Right lung (tissue), 5 donors: ENCODE data around the gene ALKBH2. TPM values are rescaled to one million over a fixed set of nuclear protein-coding genes. Genes with fewer than 3 reads are reported as not detected.

Source experiments
- DNase-seq, 2 donors: peaks; one replicate each; pipeline ENCODE4 v3.0.0-alpha.2; 2013
- polyA plus RNA-seq, 5 donors: library from polyadenylated mRNA; unstranded; fragments of 120-200 nt; gene quantifications; one replicate each; pipeline versions ENCODE4 v1.2.1 to v1.2.3, GENCODE V29; 2013; ENCODE audit warnings: inconsistent platforms in 1 of 5, low replicate concordance in 1 of 5; ENCODE audit not compliant: insufficient read length in 5 of 5, insufficient read depth in 1 of 5

The ALKBH2 gene
- polyA plus RNA-seq, 5 donors: 27.1 to 33.3 (median 28.2) TPM

DNA sequence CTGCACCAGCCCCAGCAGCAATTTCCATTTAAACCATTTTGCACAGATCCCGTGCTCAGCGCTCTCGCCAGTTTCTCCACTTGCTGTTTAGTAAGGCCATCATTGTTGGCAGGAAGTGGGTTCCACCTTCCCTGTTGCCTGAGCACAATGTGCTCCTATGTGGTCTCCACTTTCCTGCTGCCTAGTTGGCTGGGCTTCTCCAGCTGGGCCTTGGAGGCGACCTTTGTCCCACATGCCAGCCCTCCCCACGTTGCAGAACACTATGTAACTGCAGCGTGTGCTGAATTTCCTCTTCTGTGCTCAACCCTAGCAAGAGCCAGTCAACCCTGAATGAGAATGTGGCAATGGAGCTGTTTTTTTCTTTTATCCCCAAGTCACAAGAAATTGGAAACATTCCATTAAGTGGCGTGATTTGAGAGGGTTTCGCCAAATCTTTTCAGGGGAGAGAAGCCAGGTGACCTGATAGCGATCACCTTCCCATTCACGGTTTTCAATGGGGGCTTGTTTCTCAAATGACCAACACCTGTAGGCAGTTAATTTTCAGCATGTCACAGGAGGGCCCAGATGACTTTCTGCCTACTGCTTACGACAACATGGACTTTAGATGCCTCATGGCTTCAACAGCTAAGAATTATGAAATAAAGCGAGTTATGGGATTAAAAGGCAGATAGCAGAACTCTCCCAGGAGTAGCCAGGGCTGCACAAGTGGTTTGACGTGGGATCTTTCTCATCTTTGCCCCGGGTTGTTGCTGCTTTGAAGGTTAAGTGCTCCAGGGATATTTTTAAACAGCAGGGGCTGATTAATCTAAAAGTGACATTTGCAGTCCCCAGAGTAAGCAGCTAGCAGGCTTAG lies 22.7 kb upstream of the ALKBH2 start, which contains the start of gene ACACB:
ACACB (plus strand) TSS at position 830 of the 853 bp plus-strand sequence. CDS start 22,819 bp downstream, outside the sequence.
- DNase-seq: no peak

DNA sequence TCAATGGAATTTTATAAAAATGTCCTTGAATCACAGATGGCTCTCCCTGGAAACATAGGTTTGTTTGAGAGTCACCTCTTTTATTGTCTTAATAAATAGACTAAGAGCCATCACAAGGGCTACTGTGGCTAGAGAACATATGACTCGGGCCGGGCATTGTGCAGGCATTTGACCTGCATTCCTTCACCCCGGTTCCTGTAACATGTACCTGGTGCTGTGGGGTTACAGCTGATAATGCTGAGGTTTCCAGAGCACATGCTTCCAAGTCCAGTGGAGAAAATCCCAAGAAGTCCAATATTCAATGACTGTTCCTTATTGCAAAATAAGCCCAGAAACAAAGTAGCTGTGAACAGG lies 22.1 kb upstream of the ALKBH2 start:
- DNase-seq: no peak

DNA sequence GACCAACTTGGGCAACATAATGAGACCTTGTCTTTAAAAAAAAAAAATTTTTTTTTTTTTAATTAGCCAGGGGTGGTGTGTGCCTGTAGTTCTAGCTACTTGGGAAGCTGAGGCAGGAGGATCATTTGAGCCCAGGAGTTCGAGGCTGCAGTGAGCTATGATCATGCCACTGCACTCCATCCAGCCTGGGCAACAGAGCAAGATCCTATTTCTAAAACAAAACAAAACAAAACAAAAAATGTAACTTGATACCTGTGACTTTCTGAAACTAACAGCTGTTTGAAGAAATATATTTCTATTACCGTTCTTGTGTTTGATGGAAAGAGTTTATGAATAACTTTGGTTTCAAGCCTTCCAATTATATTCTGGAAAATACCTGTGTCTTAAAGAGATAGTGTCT lies 21.4 kb upstream of the ALKBH2 start:
- DNase-seq: no peak

DNA sequence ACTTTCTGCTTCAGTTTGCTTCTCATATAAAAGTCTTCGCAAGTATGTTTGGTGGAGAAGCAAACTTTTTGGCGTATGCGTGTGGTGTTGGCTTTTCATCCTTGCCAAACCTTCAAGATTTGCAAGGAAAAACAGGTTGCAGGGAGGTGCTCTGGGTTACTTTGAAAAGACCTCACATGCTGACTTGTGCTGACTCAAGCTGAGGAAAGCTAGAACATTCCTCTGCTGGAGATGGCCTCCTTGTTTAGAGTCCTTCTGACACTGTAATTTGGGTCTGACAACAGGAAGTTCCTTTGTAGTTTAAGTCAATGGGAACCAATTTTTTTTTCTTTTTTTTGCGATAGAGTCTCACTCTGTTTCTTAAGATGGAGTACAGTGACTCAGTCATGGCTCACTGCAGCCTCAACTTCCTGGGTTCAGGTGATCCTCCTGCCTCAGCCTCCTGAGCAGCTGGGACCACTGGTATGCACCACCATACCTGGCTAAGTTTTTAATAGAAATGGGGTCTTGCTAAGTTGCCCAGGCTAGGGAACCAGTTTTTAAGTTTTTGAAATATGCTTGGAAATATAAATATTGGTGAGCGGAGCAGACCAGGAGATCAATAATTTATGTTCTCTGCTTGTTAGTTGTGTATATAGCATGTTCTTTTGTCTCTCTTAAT lies 20.5 kb upstream of the ALKBH2 start:
- no peak for DNase-seq

DNA sequence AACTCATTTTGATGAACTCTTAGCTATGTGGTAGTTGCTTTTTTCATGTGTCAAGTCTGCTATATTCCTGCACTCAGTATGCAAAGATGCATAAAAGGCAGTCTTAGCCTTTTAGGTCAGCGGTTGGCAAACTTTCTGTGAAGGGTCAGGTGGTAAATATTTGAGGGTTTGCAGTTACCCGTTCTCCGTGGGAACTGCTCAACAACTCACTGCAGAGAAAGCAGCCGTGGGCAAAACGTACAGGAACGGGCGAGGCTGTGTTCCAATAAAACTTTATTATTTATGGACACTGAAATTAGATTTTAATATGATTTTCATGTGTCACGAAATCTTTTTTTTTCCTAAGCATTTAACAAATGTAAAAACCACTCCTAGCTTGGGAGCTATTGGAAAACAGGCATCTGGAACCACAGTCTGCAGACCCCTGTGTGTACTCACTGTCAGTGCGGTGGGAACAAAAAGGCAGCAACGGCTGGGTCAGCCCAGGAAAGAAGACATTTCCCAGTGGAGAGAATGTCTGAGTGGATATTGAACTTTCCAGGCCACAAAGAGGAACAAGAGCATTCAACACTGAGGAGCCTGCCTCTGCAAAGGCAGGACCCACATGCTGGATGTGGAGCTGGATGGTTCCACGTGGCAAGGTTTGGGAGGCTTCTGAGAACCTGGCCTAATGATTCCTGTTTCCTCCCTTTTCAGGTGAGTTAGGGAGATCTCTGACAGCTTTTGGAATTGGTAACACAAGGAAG lies 19.6 kb upstream of the ALKBH2 start:
- DNase-seq: no peak

DNA sequence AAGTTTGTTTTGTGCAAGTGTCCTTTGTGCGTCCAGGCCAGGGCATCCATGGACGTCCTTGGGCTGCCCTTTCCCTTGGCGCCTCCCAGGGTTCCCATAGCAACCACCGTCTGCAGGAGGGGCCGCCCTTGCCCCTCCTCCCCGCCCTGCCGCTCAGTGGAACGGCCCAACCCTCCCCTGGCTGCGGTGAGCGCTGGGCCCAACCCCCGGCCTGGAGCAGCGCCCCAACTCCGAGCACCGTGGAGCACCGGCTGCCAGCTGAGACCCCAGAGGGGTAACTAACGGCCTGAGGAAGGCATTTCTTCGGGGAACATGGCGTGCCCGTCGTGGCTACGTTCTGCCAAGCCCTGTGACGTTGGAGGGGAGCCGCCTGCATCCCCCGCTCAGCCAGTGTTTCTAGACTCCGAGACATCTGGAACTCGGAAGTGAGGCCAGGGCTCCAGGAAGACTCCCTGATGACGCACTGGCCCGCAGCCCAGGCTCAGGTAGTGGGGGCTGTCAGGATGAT lies 17.8 kb upstream of the ALKBH2 start:
- peak; percentile 86 to 88 for DNase-seq

DNA sequence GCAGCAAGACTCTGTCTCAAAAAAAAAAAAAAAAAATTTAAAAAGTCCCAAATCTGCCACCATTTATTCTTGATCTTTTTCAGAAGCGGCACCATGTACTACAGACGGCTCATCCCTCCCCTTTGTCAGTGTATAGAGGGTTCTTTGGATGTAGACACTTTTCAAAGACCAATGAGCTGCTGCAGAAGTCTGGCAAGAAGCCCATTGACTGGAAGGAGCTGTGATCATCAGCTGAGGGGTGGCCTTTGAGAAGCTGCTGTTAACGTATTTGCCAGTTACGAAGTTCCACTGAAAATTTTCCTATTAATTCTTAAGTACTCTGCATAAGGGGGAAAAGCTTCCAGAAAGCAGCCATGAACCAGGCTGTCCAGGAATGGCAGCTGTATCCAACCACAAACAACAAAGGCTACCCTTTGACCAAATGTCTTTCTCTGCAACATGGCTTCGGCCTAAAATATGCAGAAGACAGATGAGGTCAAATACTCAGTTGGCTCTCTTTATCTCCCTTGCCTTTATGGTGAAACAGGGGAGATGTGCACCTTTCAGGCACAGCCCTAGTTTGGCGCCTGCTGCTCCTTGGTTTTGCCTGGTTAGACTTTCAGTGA lies 16.6 kb upstream of the ALKBH2 start:
- DNase-seq: peak in 1 of 2 donors; percentile 45

DNA sequence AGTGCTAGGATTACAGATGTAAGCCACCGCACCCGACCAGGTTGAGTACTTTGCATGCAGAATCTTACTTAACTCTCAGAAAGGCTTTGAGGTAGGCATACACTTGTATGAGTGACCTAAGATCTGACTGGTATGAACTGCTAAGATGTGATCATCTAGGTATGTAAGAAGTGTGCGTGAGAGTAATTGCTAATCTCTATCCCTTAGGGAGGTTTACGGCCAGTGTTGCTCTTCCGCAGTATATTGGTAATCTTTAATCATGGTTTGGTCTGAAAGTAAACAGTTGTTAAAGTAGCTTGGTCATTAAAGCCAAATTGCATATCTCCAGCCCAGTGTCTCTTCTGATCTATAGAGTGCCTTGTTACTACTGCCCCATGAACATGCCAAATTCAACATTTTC lies 11.9 kb upstream of the ALKBH2 start:
- DNase-seq: no peak

DNA sequence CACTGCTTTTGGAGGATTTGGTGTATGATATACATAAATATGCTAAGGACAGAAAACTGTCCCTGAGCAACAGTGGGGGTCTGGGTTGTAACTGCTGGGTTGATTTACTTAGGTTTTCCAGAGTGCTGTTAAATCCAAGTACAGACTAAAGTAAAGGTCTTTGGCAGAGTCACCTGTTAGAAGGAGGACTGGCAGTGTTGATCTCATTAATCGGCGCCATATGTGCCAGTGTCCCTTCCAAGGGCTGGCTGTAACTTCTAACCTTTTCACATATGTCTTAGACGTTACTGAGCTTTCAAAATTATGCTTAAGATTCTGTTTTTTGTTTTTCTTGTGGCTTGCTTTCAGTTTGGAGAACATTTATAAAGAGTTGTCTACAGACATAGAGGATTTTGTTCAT lies 9.2 kb upstream of the ALKBH2 start:
- no peak for DNase-seq

DNA sequence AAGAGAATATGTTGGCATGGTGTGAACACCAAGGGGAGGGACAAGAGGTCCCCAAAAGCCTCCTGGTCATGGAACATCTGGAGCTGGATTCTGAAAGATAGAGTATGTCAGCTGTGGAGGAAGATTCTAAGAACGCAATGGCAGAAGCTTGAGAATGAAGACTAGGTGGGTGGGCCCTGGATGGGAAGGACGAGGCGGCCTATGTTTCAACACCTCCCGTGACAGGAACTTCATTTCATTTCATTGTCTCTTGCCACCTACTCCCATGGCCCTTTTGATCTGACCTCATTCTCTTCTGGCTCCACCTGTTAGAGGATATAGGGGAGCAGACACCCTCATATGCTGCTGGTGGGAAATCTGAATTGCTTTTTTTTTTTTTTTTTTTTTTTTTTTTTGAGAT lies 7.5 kb upstream of the ALKBH2 start:
- DNase-seq: no peak

DNA sequence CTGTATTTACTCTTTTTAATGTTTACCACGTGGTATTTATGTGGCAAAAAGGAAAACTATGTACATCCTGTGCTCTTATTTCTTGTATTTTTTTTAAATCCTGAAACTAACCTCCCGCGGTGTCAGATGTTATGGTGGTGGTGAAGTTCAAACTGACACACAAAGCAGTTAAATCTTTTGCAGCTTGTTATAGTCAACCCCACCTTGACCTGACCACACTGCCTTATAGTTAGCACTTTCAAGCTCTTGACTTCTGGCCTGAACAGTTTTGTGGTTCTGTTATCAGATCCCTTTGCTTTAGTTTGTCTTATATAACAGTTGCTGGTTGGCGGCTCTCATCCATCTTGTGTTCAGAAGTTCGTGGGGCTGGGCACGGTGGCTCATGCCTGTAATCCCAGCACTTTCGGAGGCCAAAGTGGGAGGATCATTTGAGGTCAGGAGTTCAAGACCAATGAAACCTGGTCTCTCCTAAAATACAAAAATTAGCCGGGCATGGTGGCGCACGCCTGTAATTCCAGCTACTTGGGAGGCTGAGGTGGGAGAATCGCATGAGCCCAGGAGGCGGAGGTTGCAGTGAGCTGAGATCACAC lies 6.3 kb upstream of the ALKBH2 start:
- no peak for DNase-seq

DNA sequence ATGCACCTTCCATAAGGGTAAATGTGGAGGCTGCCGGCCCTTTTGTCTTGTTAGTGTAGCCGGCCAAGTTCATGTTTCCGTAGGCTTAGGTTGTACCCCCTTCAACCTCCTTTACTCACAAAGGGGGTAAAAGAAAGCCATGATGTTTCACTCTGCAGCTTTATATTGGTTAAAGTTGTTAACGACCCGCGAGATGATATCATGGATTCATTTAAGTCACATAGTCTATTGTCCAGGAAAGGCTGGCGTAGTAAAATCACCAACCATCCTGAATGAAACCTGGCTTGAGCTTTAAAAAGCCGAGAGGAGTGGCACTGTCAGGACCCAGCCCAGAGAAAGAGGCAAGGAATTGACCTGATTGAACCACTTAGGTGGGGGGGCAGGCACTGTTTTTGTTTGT lies 5.4 kb upstream of the ALKBH2 start:
- no peak for DNase-seq

DNA sequence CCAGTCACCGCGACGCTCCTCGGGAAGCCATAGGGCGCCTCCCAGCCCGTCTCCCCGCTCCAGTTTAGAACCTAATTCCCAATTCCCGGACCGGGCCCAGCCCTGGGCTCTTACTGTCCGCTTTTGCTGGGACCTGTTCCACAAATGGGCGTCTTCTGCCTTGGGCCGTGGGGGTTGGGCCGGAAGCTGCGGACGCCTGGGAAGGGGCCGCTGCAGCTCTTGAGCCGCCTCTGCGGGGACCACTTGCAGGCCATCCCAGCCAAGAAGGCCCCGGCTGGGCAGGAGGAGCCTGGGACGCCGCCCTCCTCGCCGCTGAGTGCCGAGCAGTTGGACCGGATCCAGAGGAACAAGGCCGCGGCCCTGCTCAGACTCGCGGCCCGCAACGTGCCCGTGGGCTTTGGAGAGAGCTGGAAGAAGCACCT lies 4.9 kb upstream of the ALKBH2 start:
- DNase-seq: peak in 1 of 2 donors; percentile 87

DNA sequence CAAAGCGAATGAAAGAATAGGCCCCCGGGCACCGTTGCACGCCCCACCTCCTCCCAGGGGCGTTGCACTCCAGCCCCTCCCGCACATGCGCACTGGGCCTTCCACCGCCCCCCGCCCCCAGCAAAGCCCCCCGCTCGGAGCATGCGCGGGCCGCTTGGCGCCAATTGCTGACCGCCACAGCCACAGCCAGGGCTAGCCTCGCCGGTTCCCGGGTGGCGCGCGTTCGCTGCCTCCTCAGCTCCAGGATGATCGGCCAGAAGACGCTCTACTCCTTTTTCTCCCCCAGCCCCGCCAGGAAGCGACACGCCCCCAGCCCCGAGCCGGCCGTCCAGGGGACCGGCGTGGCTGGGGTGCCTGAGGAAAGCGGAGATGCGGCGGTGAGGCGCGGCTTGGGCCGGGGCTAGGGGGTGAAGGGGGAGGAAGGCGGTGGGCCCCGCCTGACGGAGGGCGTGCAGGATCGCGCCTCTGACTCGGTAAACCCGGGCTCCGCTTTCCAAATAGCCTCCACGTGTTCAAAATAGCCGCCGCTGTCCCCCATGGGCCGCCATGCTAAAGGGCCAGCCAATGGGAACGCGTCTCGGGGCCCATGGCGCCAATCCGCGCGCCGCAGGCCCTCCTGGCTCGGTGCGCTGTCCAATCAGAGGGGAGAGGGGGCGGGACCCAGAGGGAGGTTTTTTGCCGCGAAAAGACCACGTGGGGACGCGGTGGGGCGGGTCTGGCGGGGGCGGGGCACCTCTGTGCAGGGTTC lies 4.3 kb upstream of the ALKBH2 start, which contains the start of gene UNG:
UNG (plus strand) TSS at position 163 of the 748 bp plus-strand sequence; CDS start at position 246, 83 bp downstream.
- DNase-seq: peak; percentile 95

DNA sequence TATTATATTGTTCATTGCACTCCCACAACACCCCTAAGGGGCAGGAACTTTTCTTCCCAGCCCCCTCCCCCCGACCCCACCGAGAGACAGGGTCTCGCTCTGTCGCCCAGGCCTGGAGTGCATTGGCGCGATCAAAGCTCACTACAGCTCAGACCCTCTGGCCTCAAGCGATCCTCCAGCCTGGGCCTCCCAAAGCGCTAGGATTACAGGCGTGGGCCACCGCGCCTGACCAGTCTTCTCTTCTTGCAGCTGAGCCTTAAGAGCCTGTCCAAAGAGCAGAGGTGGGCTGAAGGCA lies 3.8 kb upstream of the ALKBH2 start:
- DNase-seq: no peak

DNA sequence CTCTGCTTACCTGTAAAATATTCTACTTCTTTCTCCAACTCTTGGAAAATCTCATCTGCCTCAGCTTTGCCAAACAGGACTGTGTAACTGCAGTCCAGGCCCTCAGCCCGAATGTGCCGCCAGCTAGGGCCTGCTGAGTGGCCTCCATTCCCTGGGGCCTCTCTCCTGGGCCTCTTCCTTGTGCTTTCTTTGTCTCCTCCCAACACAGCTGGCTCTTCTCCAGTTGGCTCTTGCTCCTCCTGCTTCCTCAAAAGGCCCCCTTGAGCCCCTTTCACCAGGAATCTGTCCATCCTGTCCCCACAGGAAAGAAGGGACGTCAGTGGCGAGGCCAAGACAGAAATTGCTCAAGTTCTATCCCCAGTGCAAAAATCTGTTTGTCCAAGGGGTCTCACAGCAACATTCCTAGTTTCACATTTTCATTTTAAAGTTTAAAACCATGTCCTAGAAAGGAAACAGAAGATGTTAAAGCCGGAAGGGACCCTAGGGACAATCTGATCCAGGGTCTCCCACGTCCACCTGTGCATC lies 713 bp downstream of the ALKBH2 start:
- no peak for DNase-seq

DNA sequence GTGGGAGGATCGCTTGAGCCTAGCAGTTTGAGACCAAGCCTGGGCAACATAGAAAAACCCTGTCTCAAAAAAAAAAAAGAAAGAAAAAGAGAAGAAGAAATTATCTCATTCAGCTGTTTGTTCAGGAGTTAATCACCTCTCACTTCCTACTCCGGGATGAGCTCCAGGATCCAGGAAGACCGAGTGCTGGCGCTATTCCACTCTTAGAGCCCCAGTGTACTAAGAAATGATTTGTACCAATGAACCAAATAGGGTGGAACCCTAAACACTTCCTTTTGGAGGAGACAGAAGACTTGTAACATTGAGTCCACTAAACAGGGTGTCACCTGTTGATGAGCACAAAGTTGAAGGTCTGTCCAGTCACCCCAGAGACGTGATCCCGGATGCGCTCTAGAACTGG lies 3.6 kb downstream of the ALKBH2 start:
- DNase-seq: no peak

DNA sequence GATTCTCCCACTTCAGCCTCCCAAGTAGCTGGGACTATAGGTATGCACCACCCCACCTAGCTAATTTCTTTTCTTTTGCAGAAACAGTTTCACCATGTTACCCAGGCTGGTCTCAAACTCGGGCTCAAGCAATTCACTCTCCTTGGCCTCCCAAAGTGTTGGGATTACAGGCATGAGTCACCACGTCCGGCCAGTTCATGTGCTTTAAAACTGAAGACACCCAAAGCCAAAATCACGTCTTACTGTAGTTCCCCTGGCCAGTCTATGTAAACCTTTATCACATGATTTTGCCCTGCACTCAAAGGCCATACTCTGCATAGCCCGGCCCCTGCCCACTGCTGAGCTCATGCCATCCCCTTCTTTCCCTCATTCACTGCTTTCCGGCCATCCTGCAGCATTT lies 4.5 kb downstream of the ALKBH2 start:
- DNase-seq: no peak

DNA sequence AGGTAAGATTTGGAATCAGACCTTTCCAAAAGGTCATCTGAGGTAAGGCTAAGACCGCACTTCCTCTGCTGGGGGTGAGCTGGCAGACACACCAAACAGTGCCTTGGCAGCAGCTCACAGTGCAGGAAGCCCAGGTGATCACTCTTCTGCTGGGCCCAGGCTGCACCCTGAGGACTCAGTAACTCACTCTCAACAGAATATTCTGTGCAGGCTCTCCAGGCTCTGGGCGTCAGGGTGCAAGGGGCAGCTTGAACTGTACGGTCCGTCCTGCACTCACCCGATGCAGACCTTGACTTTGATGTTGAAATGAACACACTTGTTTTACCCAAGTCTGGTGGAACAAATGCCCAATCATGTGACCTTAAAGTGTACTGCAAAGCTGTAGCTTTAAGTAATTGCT lies 6.0 kb downstream of the ALKBH2 start:
- no peak for DNase-seq

DNA sequence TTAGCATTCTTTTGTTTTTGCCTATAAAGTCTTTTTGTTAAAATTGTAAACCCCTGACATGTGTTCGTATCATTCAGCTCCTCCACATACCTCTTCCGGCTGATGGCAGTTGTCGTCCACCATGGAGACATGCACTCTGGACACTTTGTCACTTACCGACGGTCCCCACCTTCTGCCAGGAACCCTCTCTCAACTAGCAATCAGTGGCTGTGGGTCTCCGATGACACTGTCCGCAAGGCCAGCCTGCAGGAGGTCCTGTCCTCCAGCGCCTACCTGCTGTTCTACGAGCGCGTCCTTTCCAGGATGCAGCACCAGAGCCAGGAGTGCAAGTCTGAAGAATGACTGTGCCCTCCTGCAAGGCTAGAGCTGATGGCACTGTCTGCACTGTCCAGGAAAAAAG lies 7.7 kb downstream of the ALKBH2 start:
- no peak for DNase-seq

DNA sequence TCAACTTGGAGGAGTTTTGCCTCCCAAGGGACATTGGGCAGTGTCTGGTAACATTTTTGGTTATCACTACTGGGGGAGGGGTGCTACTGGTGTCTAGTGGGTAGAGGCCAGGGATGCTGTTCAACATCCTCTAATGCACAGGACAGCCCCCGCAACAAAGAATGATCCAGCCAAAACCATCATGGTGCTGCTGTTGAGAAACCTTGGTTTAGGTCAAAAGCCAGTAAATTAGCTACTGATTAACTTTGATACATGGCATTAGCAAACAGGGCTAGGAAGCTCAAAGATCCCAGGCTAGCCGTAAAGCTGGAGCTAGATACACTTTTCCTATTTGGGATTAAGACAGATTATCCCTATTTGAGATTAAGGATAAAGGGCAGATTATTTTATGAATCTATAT lies 8.8 kb downstream of the ALKBH2 start:
- no peak for DNase-seq
